Measurements from ENCODE around the gene PLCE1. TPM values are rescaled to one million over a fixed set of nuclear protein-coding genes. Genes with fewer than 3 reads are reported as not detected.

Gene PLCE1
- polyA plus RNA-seq, 2 of the 4 experiments (the other 2 are of a cell fraction), result 10.7 to 18.2 TPM

DNA sequence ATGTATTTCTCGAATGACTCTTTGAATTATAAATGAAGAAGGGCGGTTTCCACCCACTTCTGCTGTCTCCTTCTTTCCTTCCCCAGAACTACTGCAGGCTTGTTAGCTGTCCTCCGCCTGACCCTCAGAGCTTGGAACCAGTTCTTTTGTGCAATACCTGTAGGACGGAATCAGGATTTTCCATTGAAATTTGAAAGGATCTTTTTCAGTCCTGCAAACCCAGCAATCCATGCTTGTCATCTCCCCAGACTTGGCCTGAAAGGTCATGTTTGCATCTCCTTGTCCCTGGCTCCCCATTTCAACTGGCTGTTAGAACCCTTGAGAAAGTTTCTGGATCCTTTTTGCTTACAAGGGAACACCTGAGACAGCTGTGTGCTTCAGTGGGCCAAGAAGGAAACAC, 47.5 kb downstream of the PLCE1 start:
- DNase-seq (ENCODE audit: low read depth in 1 of 2, low spot score in 1 of 2) (no peak), FAIRE-seq (no peak), ATAC-seq (no peak)
- Histone ChIP-seq H3K4me2 (peak overlapping the region; percentile 69), H3K4me1 (peaks cover 86% of the 10 kb centered on the region), H3K27ac (peak overlapping the region; percentile 91), H3K9me3 (no peaks in the 10 kb centered on the region), H3K4me3 (no peak overlapping the region)
- POLR2A ChIA-PET, result no interaction called here
- CTCF ChIA-PET, result interaction anchor here (0.6 to 3.6 kb wide), 11 partner anchors 10 to 403 kb away, joined by 3 to 29 read pairs (median 4); no protein-coding TSS in a partner anchor
- 90% methylated on average over 4 of the region's 4 CpGs for WGBS (ENCODE audit: missing lambda C conversion rate)
- TF ChIP-seq ZC3H11A (IDR thresholded peaks at IDR 0.05) (no peak), MAX (IDR thresholded peaks at IDR 0.05) (no peak), CHD4 (IDR thresholded peaks at IDR 0.05; ENCODE audit: borderline replicate concordance) (no peak), EP300 (IDR thresholded peaks at IDR 0.05) (no peak), NPAS2 (CRISPR knock-in tag; IDR thresholded peaks at IDR 0.05; ENCODE audit: borderline replicate concordance) (no peak), POLR2AphosphoS2 (conservative IDR thresholded peaks at IDR 0.05; ENCODE audit: low read length) (no peak), EHMT2 (IDR thresholded peaks at IDR 0.05; ENCODE audit: low read depth) (no peak), HOXA7 (CRISPR knock-in tag; IDR thresholded peaks at IDR 0.05) (no peak), BHLHE40 (IDR thresholded peaks at IDR 0.05; ENCODE audit: low read depth, low read length) (no peak), NR3C1 (IDR thresholded peaks at IDR 0.05) (no peak), SMC3 (IDR thresholded peaks at IDR 0.05) (no peak), HEYL (CRISPR knock-in tag; IDR thresholded peaks at IDR 0.05) (no peak), PHF8 (IDR thresholded peaks at IDR 0.05; ENCODE audit: borderline replicate concordance, low read depth) (no peak), CTCF (IDR thresholded peaks at IDR 0.05) (no peak), RNF2 (IDR thresholded peaks at IDR 0.05; ENCODE audit: borderline replicate concordance, low read depth) (no peak), FOSB (CRISPR knock-in tag; IDR thresholded peaks at IDR 0.05) (no peak)
- TF ChIP-seq, protein P1, sequence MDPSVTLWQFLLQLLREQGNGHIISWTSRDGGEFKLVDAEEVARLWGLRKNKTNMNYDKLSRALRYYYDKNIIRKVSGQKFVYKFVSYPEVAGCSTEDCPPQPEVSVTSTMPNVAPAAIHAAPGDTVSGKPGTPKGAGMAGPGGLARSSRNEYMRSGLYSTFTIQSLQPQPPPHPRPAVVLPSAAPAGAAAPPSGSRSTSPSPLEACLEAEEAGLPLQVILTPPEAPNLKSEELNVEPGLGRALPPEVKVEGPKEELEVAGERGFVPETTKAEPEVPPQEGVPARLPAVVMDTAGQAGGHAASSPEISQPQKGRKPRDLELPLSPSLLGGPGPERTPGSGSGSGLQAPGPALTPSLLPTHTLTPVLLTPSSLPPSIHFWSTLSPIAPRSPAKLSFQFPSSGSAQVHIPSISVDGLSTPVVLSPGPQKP (IDR thresholded peaks at IDR 0.05; ENCODE audit: low read depth, low read length), result no peak
- TF ChIP-seq, protein P2, sequence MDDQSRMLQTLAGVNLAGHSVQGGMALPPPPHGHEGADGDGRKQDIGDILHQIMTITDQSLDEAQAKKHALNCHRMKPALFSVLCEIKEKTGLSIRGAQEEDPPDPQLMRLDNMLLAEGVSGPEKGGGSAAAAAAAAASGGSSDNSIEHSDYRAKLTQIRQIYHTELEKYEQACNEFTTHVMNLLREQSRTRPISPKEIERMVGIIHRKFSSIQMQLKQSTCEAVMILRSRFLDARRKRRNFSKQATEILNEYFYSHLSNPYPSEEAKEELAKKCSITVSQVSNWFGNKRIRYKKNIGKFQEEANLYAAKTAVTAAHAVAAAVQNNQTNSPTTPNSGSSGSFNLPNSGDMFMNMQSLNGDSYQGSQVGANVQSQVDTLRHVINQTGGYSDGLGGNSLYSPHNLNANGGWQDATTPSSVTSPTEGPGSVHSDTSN (IDR thresholded peaks at IDR 0.05), result no peak

- peak; percentile 75 to 87 for DNase-seq (ENCODE audit: low read depth in 1 of 2, low spot score in 1 of 2)
- 0% methylated on average over 3 of the region's 3 CpGs for WGBS (ENCODE audit: missing lambda C conversion rate)
- peak; percentile 92 for FAIRE-seq
- CTCF ChIA-PET, result interaction anchor here (0.6 to 3.6 kb wide), 13 partner anchors 9 to 402 kb away, joined by 3 to 29 read pairs (median 4); no protein-coding TSS in a partner anchor
- H3K4me3 ChIP-seq, result 0 out of 3 replicates have a peak overlapping the region, but pooled peaks have one; percentile 9
- H3K9me3 ChIP-seq, result no peaks in the 10 kb centered on the region
- peak; percentile 77 to 86 for ATAC-seq
- peak overlapping the region; percentile 91 for H3K27ac ChIP-seq
- peaks cover 82% of the 10 kb centered on the region for H3K4me1 ChIP-seq
- POLR2A ChIA-PET, result interaction anchor here (1.0 to 1.3 kb wide), 2 partner anchors 50 to 125 kb away, joined by 3 to 6 read pairs; no protein-coding TSS in a partner anchor
- H3K4me2 ChIP-seq, result peak overlapping the region; percentile 69
- TF ChIP-seq JUNB (IDR thresholded peaks at IDR 0.05) (peak; percentile 80), CTCF (IDR thresholded peaks at IDR 0.05) (peak; percentile 51), NR3C1 (IDR thresholded peaks at IDR 0.05) (no peak), EHMT2 (IDR thresholded peaks at IDR 0.05; ENCODE audit: low read depth) (no peak), SMC3 (IDR thresholded peaks at IDR 0.05) (peak; percentile 39), JUN (IDR thresholded peaks at IDR 0.05) (peak; percentile 23 to 87; a peak in 2 of 5 replicates), HEYL (CRISPR knock-in tag; IDR thresholded peaks at IDR 0.05) (peak; percentile 66; the same call in 1 of the 2 replicates), EP300 (IDR thresholded peaks at IDR 0.05) (peak; percentile 48; a peak in 1 of 5 replicates), EHF (CRISPR knock-in tag; IDR thresholded peaks at IDR 0.05) (0 out of 2 replicates have a peak, but pooled peaks have one; percentile 33), POLR2AphosphoS2 (conservative IDR thresholded peaks at IDR 0.05; ENCODE audit: low read length) (no peak)
- TF ChIP-seq, protein P3, sequence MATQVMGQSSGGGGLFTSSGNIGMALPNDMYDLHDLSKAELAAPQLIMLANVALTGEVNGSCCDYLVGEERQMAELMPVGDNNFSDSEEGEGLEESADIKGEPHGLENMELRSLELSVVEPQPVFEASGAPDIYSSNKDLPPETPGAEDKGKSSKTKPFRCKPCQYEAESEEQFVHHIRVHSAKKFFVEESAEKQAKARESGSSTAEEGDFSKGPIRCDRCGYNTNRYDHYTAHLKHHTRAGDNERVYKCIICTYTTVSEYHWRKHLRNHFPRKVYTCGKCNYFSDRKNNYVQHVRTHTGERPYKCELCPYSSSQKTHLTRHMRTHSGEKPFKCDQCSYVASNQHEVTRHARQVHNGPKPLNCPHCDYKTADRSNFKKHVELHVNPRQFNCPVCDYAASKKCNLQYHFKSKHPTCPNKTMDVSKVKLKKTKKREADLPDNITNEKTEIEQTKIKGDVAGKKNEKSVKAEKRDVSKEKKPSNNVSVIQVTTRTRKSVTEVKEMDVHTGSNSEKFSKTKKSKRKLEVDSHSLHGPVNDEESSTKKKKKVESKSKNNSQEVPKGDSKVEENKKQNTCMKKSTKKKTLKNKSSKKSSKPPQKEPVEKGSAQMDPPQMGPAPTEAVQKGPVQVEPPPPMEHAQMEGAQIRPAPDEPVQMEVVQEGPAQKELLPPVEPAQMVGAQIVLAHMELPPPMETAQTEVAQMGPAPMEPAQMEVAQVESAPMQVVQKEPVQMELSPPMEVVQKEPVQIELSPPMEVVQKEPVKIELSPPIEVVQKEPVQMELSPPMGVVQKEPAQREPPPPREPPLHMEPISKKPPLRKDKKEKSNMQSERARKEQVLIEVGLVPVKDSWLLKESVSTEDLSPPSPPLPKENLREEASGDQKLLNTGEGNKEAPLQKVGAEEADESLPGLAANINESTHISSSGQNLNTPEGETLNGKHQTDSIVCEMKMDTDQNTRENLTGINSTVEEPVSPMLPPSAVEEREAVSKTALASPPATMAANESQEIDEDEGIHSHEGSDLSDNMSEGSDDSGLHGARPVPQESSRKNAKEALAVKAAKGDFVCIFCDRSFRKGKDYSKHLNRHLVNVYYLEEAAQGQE (IDR thresholded peaks at IDR 0.05), result no peak
Measured at GRCh38 chr10:94042001-94042833, 48.5 kb downstream of the PLCE1 start.
